CD4-positive, alpha-beta T cell treated with Interleukin-17A for 1 hour (primary cell): ENCODE measurements around the gene MAPKAP1.
"Not testable (repeated sequence)": the region's sequence is repeated elsewhere in the genome, so short reads cannot be mapped to it uniquely, and the experiment has no call there.

ENCODE experiments used
- DNase-seq: peaks from one replicate; pipeline ENCODE4 v3.0.0-alpha.2; 2020

MAPKAP1 gene

DNA sequence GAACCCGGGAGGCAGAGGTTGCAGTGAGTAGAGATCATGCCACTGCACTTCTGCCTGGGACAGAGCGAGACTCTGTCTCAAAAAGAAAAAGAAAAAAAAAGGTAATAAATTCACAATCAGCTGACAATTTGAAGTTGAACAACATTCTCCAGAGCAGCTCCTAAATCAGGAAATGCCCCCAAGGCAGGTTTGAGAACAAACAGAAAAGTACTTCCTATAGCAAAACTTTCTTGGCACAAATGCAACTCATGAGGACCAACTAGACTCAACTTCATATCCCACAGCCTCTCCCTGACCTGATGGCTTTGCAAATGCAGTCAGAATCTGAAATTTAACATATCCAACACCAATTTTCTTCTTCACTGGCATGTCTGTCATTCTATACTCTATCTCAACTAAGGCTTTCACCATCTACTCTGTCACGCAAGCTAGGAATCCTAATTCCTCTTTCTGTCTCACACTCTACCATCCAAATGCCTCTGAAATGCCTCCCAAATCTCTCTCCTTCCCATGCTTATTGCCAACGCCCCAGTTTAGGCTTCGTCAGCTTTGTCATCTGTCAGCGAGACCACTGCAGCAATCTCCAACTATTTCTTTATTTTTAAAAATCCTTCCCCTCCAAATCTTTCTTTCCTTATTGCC is 113.3 kb downstream of the MAPKAP1 start:
- DNase-seq, result no peak

- no peak for DNase-seq
Observed at GRCh38 chr9:125591888-125592287, 115.1 kb downstream of the MAPKAP1 start.

- no peak for DNase-seq
Observed at GRCh38 chr9:125591245-125591644, 115.8 kb downstream of the MAPKAP1 start.

DNA sequence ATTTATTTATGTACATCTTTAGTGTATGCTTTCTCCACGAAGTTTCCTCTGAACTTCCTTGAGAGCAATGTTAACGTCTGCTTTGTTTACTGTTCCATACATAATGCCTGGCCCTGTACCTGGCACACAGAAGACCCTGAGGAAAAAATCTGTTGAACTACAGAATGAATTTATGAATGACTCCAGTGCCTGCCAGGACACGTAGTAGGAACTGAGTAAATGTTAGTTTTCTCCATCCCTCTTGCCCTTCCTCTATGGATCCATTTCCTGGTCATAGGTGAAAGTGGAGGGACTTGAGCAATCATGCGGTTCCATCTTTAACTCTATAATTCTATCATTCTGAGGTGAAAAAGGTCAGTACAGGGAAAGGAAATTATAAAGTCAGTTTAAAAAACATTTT is 117.7 kb downstream of the MAPKAP1 start:
- DNase-seq, result no peak

GRCh38 chr9:125587819-125588460 is 119.1 kb downstream of the MAPKAP1 start:
- no peak for DNase-seq

DNA sequence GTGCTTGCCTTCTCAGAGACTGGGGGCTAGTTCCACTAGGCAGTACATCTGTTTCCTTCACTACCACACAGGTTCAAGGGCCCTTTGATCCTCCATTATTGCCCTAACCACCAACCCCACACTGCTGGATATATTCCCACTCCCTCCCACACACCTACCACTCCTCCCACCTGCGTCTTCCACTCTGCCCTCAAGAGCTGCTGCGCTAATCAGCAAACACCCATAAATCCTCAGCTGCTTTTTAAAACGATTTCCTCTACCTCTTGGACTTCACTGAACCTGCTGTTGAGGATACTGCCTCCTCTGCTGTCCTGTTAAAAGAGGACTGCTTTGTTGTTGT is 120.9 kb downstream of the MAPKAP1 start:
- no peak for DNase-seq

DNA sequence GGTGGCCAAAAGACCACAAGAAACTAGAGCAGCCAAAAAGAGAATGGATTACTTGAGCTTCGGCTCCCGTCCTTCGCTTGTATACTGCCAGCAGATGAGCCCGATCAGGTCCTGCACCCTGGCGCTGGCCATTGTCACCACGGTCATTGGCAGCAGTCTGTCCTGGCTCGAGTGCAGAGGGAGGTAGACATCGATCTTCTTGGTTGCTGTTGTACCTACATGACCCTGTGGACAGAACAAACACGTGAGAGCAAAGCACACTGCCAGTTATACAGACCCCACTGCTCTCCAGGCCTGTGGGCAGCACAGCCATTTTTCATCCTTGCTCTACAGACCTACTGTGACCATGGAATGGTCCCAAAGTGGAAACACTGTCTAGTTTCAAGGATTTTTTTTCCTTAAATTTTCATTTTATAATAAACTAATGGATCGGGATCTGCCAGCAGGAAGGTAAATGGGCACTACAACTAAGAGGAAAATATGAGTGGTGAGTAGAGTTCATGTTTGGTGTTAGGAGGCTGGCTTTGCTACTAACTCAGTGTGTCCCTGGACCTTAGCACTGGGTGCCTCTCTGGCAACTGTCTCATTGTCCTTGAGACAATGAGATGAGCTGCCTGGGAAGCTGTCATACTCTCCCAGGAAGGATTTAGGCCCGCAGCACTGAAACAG is 121.4 kb downstream of the MAPKAP1 start:
- no peak for DNase-seq

GRCh38 chr9:125580701-125581286 is 126.2 kb downstream of the MAPKAP1 start:
- DNase-seq, result no peak

DNA sequence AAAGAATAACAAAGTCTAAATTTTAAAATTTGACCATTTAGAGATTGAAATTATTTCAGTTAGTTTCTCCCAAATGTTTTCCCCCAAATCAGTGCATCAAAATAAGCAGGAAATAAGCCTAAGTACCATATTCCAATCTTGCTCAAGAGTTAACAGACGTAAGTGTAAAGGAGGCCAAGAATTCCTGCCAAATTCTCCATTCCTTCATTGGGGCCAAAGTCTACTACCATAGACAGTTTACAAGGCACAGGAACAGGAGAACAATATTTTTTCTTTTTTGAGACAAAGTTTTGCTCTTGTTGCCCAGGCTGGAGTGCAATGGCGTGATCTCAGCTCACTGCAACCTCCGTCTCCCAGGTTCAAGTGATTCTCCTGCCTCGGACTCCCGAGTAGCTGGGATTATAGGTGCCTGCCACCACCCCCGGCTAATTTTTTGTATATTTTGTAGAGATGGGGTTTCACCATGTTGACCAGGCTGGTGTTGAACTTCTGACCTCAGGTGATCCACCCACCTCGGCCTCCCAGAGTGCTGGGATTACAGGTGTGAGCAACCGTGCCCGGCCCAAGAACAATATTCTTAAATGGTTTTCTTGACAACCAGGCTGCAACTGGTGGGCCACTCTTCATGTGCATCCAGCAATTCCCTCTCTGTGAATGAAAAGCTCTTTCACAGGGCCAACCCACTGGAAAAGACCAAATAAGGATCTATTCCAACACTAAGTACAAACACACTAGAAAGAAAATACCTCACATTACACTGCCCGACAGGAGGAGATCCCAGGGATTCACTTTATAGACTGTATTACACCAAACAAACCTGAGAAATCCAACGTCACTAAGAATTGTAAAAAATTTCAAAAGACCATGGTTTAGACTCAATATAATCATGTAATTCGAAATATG is 127.7 kb downstream of the MAPKAP1 start:
- no peak for DNase-seq

DNA sequence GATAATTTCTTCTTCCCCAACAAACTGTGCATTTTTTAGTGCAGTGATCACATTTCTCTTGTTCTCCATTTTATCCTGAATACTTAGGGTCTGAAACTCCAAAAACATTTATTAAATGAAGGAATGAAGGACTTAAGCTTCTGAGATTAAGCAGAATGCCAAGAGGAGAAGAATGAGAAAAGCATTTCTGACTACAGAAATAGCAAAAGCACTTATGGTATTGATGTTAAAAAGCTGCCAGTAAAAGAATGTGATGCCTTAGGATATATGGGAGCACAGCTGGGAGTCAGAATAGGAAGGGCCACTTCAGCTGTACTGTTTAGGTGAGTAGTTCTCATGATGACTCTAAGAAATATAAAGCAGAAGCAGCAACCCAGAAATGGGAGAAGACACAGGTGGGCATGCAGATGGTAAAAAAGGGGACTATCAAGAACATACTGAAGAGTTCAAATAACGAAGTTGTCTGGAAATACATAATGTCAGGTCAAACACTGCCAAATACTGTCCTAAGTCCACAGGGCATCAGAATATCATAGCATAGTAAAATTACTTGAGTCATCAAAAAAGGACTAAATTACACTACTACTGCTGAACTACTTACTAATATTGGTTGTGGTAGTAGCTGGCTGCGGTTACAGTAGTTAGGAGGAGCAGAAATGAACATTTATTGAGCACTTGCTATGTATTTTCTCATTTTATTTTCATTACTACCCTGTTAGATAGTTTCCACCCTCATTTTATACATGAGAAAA is 132.7 kb downstream of the MAPKAP1 start:
- DNase-seq, result no peak

DNA sequence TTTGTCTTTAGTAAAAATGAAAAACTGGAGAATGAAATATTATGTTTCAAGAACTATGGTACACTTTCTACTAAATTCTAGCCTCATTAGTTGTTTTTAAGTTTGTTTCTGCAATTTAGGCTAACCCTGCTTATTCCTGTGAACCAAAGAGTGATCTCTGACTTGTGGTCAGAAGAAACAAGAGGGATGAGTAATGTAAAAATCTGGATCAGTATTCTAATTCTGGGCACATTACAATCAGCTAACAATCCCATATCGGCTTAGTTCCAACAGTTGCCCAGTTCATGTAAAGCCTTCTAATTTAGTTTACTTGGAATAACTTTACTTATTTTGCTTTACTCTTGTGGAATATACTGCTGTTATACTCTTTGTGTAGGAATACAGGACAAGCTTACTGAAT is 134.5 kb downstream of the MAPKAP1 start:
- DNase-seq, result not testable (repeated sequence)

DNA sequence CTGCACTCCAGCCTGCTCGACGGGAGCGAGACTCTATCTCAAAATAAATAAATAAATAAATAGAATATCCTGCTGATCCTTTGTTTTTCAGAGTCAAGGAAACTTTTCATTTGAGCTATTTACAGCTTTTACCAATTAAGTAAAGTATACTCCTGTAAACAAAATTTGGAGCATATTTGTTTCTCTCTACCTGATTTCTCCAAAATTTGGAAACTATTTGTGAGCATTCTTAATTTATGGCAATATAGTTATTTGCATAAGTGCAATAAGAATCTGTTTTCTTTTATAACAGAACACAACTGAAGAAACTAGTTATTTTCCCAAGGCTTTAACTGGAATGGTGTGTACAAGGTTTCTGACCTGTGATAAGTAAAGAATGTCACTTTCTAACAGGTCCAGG is 135.2 kb downstream of the MAPKAP1 start:
- not testable (repeated sequence) for DNase-seq

- DNase-seq, result no peak
Observed at GRCh38 chr9:125570246-125570645, 136.8 kb downstream of the MAPKAP1 start.

DNA sequence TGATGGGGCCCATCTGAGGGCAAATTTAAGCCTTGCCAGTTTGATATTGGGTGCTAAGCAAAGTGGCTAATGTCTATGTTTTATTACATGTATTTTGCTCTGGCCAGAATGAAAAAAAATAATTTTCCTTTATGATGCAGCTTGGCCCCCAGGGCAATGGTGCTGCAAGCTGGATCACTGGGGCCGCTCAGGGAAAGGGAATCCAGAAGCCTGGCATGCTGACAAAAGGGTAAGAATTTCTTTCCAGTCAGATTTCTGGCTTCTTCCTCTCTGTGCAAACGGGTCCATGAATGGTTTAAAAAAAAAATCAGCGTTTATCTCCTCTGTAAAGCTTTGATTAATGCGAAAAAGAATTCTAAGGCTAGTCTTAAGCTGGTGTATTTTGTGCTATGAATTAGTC is 138.4 kb downstream of the MAPKAP1 start:
- no peak for DNase-seq

- DNase-seq, result not testable (repeated sequence)
Observed at GRCh38 chr9:125566051-125566450, 141.0 kb downstream of the MAPKAP1 start.

DNA sequence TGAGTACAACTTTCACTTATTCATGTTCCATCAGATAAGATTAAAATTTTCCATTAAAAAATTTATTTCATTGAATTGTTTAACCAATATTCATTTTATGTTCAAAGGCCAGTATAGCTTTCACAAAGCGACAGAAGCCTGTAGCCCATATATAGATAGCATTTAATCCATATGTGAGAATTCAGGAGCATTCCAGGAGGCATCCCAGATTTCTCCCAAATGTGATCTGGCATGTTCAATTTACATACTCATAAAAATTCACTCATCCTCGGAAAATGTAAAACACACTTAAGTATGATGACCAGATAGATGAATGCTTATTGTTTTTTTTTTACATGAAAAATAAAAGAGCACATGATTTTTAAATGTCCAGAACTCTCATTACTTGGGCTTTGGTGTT is 141.9 kb downstream of the MAPKAP1 start:
- DNase-seq, result no peak

- no peak for DNase-seq
Observed at GRCh38 chr9:125564631-125565030, 142.4 kb downstream of the MAPKAP1 start.

DNA sequence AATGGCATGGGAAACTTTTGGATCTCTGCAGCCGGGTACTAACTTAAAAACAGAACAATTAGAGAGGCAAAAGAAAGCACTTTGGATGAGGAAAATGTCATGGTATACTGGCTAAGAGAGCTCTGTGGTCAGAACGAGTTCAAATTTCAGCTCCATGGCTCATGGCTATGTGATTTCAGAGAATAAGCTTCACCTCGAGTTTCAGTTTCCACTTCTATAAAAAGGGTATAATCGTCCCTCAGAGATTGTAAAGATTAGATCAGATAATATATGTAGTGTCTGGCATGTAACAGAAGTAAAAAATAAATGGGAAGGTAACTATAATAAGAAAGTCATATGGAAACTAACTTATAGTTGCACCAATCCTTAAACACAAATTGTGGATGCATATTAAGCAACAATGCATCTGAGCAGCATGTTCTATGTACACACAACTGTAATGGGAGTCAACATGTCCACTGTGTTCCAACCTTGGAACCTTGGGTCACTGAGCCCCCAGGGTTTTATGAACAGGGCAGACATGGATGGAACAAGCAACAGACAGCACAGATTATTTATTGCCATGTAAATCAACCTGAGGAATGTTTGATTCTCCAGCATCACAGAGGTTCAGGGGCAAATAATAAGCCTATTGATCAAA is 145.4 kb downstream of the MAPKAP1 start:
- no peak for DNase-seq

DNA sequence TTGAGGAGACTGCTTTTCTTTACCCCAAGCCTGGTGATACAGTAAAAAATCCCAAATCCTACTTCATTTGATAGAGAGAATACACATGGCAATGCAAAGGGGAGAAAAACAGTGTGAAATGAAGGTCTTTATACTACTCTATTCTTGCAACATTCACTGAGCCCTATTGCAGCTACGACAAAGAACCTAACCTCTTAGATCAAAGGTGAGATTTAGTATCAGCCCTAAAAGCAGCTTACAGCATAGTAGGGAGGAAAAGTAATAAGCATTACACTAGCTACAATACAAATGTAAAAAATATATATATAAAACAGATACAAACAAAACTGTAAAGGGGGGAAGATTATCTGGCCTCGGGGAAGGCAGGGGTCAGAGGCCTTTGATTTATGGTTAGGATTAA is 147.1 kb downstream of the MAPKAP1 start:
- DNase-seq, result no peak

GRCh38 chr9:125559194-125559593 is 147.8 kb downstream of the MAPKAP1 start:
- no peak for DNase-seq

GRCh38 chr9:125558453-125559092 is 148.4 kb downstream of the MAPKAP1 start:
- peak; percentile 69 for DNase-seq
